Gastrocnemius medialis (tissue), 4 donors: ENCODE data around the gene FNDC10. TPM values are rescaled to one million over a fixed set of nuclear protein-coding genes. Genes with fewer than 3 reads are reported as not detected.

Experiments
- ATAC-seq, 2 donors: fragments of 150-250 bp; one replicate each; pipeline ENCODE4 v1.9.1; 2016
- DNase-seq, 2 donors: peaks; one replicate each; pipeline ENCODE4 v3.0.0-alpha.2; 2019
- H3K27ac ChIP-seq, 4 donors: fragments of 200-600 bp; sonication (generic); 1 replicate in 1 of 4; 2 replicates in 3 of 4; pipeline ENCODE4 v1.5.1; 2016 to 2018; ENCODE audit warnings: mild to moderate bottlenecking in 2 of 4, moderate library complexity in 1 of 4
- H3K27me3 ChIP-seq, 3 donors: fragments of 200-600 bp; sonication (generic) in 2 of 3; 1 replicate in 1 of 3; 2 replicates in 2 of 3; pipeline versions ENCODE4 v1.5.1 to v1.6.0; 2016 to 2019; ENCODE audit warnings: mild to moderate bottlenecking in 1 of 3, moderate library complexity in 1 of 3
- H3K36me3 ChIP-seq, 2 donors: fragments of 200-600 bp; sonication (generic) in 1 of 2; one replicate each; pipeline ENCODE4 v1.5.1; 2017 to 2018
- H3K4me1 ChIP-seq, 2 donors: fragments of 200-600 bp; sonication (generic) in 1 of 2; one replicate each; pipeline ENCODE4 v1.5.1; 2016 to 2017; ENCODE audit warnings: mild to moderate bottlenecking in 2 of 2
- H3K4me3 ChIP-seq, 4 donors: fragments of 200-600 bp; sonication (generic) in 3 of 4; 1 replicate in 1 of 4; 2 replicates in 3 of 4; pipeline ENCODE4 v1.5.1; 2016 to 2019; ENCODE audit warnings: mild to moderate bottlenecking in 2 of 4
- H3K9me3 ChIP-seq, 3 donors: fragments of 200-600 bp; sonication (generic) in 2 of 3; 1 replicate in 1 of 3; 2 replicates in 2 of 3; pipeline ENCODE4 v1.5.1; 2016 to 2019
- CTCF ChIP-seq, 5 experiments: fragments of 450-650 bp in 3 of 5; fragments of 200-600 bp in 2 of 5; sonication (generic) in 2 of 5; IDR thresholded peaks in 4 of 5; conservative IDR thresholded peaks in 1 of 5; 1 replicate in 4 of 5; 2 replicates in 1 of 5; pipeline ENCODE4 v1.5.1; 2016 to 2019; ENCODE audit warnings: antibody characterized with exemption in 5 of 5, mild to moderate bottlenecking in 3 of 5, moderate library complexity in 3 of 5
- POLR2A ChIP-seq, 2 donors: fragments of 450-650 bp; IDR thresholded peaks; one replicate each; pipeline ENCODE4 v1.6.1; 2017; ENCODE audit warnings: antibody characterized with exemption in 2 of 2, mild to moderate bottlenecking in 2 of 2, moderate library complexity in 2 of 2
- in situ Hi-C, 4 donors: fragments of 200-750 bp; cut with MboI; loops; one replicate each; pipeline versions ENCODE4 v1.15.0 to v1.8.0; 2017; ENCODE audit warnings: low sequenced_read_pairs in 4 of 4
- intact Hi-C: fragments of 100-400 bp; cut with DNase I; formaldehyde crosslinking; loops from one replicate; pipeline ENCODE4 v1.15.1; 2023; ENCODE audit warnings: low total_unique reads
- total RNA-seq, 4 donors: library from RNA; depleted of rRNA; stranded (reverse); fragments of >200 nt; gene quantifications; one replicate each; pipeline versions ENCODE4 v1.1.0 to v1.2.3, GENCODE V29; 2016

FNDC10 gene
- total RNA-seq, 4 donors from 2014 or later: 0.20 to 1.3 (median 0.94) TPM; not detected in 1

GRCh38 chr1:1548591-1548990, 51.3 kb downstream of the FNDC10 start:
- no peak overlapping the region for H3K4me3 ChIP-seq
- H3K4me1 ChIP-seq: peaks cover 19 to 36% of the 10 kb centered on the region in 2 donors
- peak overlapping the region in 1 of 4 donors; percentile 90 for H3K27ac ChIP-seq
- no peaks in the 10 kb centered on the region for H3K9me3 ChIP-seq
- no peak for TF ChIP-seq CTCF (IDR thresholded peaks at IDR 0.05 in 4 of 5, conservative IDR thresholded peaks at IDR 0.05 in 1 of 5)
- TF ChIP-seq POLR2A (IDR thresholded peaks at IDR 0.05): no peak
- DNase-seq (no peak), ATAC-seq (no peak)
- H3K36me3 ChIP-seq: peaks cover 0 to 3% of the 10 kb centered on the region in 2 donors
- H3K27me3 ChIP-seq: no peaks in the 10 kb centered on the region
- intact Hi-C loops (no loop called here), in situ Hi-C loops (no loop called here)

Other genes with a start within 250 kb of the FNDC10 start
- gene MXRA8, start 241.6 kb downstream of the FNDC10 start, total RNA-seq: 10 to 100 TPM; 13.9 to 41.9 (median 34.2) TPM
- 100 to 1,000 TPM; 165 to 450 (median 234) TPM for gene AURKAIP1, start 224.9 kb downstream of the FNDC10 start, total RNA-seq
- gene CCNL2, start 200.8 kb downstream of the FNDC10 start, total RNA-seq: 10 to 100 TPM; 35.0 to 91.1 (median 43.7) TPM
- 100 to 1,000 TPM; 167 to 260 (median 203) TPM for gene MRPL20, start 192.8 kb downstream of the FNDC10 start, total RNA-seq
- gene ANKRD65, start 178.9 kb downstream of the FNDC10 start, total RNA-seq: 1 to 10 TPM in 3 of 4 donors, under 1 TPM in 1; 0.16 to 1.8 (median 1.3) TPM
- 1 to 10 TPM; 2.1 to 8.3 (median 6.0) TPM for gene VWA1, start 164.4 kb downstream of the FNDC10 start, total RNA-seq
- under 1 TPM in 1 of 4 donors, not detected in 3; 0.07 TPM for gene ATAD3C, start 150.4 kb downstream of the FNDC10 start, total RNA-seq
- gene ATAD3B, start 128.4 kb downstream of the FNDC10 start, total RNA-seq: 1 to 10 TPM; 3.5 to 7.1 (median 5.9) TPM
- 10 to 100 TPM; 22.9 to 47.9 (median 35.6) TPM for gene ATAD3A, start 88.0 kb downstream of the FNDC10 start, total RNA-seq
- 1 to 10 TPM in 3 of 4 donors, not detected in 1; 1.1 to 2.0 (median 1.9) TPM for gene TMEM240, start 59.5 kb downstream of the FNDC10 start, total RNA-seq
- gene SSU72, start 25.3 kb downstream of the FNDC10 start, total RNA-seq: 100 to 1,000 TPM; 141 to 235 (median 208) TPM
- 100 to 1,000 TPM in 2 of 4 donors, 10 to 100 TPM in 2; 66.4 to 154 (median 117) TPM for gene MIB2, start 15.4 kb upstream of the FNDC10 start, total RNA-seq
- gene MMP23B, start 32.0 kb upstream of the FNDC10 start, total RNA-seq: under 1 TPM in 1 of 4 donors, not detected in 3; 0.62 TPM
- gene CDK11B, start 58.9 kb upstream of the FNDC10 start, total RNA-seq: 10 to 100 TPM; 19.5 to 49.0 (median 42.2) TPM
- 10 to 100 TPM; 13.5 to 21.8 (median 15.2) TPM for gene SLC35E2B, start 92.7 kb upstream of the FNDC10 start, total RNA-seq
- 10 to 100 TPM in 3 of 4 donors, 1 to 10 TPM in 1; 9.0 to 14.6 (median 11.6) TPM for gene CDK11A, start 124.2 kb upstream of the FNDC10 start, total RNA-seq
- 10 to 100 TPM; 20.1 to 33.1 (median 32.5) TPM for gene NADK, start 178.3 kb upstream of the FNDC10 start, total RNA-seq